K562 (cell line): ENCODE results near the gene LAMC1. TPM values are rescaled to one million over a fixed set of nuclear protein-coding genes. Genes with fewer than 3 reads are reported as not detected.

ENCODE experiments used
- ATAC-seq: fragments of 200-7000 bp; cut with Tn5 transposase; 3 replicates; pipeline ENCODE4 v1.9.1; 2020; ENCODE audit warnings: moderate library complexity
- BruUV-seq: library from RNA; stranded (reverse); fragments of 400-500 nt; replicated peaks from 2 replicates; lab custom pipeline; 2021; lab: Mats Ljungman, UMichigan
- CTCF ChIA-PET: fragments of 300-600 bp; formaldehyde crosslinking; extraction: SDS; loops from one replicate; lab custom pipeline; 2021; ENCODE audit warnings: low intra/inter-chr PET ratio; lab: Yijun Ruan, JAX
- POLR2A ChIA-PET: fragments of 300-600, 350-650 bp; sonication (Branson Sonifier 250); formaldehyde crosslinking; extraction: SDS; loops from one replicate; lab custom pipeline; 2021; ENCODE audit warnings: antibody characterized with exemption, inconsistent platforms; lab: Yijun Ruan, JAX
- DNase-seq, 4 experiments: peaks; one replicate each; pipeline versions ENCODE4 v3.0.0 to v3.0.0-alpha.2; 2011 to 2018; ENCODE audit warnings: low spot score in 3 of 4, mixed read lengths in 3 of 4; ENCODE audit errors: extremely low read depth in 1 of 4
- FAIRE-seq: peaks from 2 replicates; lab custom pipeline; 2011; peaks lifted over from hg19 to GRCh38; lab: Jason Lieb, UNC
- H2AFZ ChIP-seq: 2 replicates; pipeline ENCODE4 v1.6.0; 2011; ENCODE audit warnings: low read depth, low read length, control low read depth, inconsistent platforms
- H3K27ac ChIP-seq: fragments of 200-600 bp; 3 replicates; pipeline ENCODE4 v1.8.0; 2011; ENCODE audit warnings: low read depth, mild to moderate bottlenecking, control low read depth, inconsistent platforms, low read length, moderate library complexity, mixed read lengths; ENCODE audit errors: extremely low read depth
- H3K27me3 ChIP-seq, 2 experiments: fragments of 300-600 bp in 1 of 2; 2 replicates in 1 of 2; 3 replicates in 1 of 2; pipeline versions ENCODE4 v1.6.0 to v1.8.0; 2011; ENCODE audit warnings: inconsistent platforms in 2 of 2, low read length in 2 of 2, mild to moderate bottlenecking in 1 of 2, mixed read lengths in 1 of 2, moderate library complexity in 1 of 2; ENCODE audit not compliant: control insufficient read depth in 2 of 2, insufficient read depth in 2 of 2
- H3K36me3 ChIP-seq: fragments of 300-600 bp; 3 replicates; pipeline ENCODE4 v1.8.0; 2011; ENCODE audit warnings: mild to moderate bottlenecking, low read length, inconsistent platforms; ENCODE audit not compliant: control insufficient read depth, insufficient read depth
- H3K4me1 ChIP-seq, 2 experiments: fragments of 200-600 bp in 1 of 2; replicated peaks in 1 of 2; 2 replicates in 1 of 2; 3 replicates in 1 of 2; pipeline versions ENCODE4 v1.5.1 to v1.8.0; 2011; ENCODE audit warnings: inconsistent platforms in 2 of 2, low read length in 2 of 2, mild to moderate bottlenecking in 1 of 2, mixed read lengths in 1 of 2, moderate library complexity in 1 of 2; ENCODE audit not compliant: control insufficient read depth in 2 of 2, insufficient read depth in 2 of 2
- H3K4me2 ChIP-seq: 2 replicates; pipeline ENCODE4 v1.6.1; 2011; ENCODE audit warnings: low read length, control low read depth, inconsistent platforms, mixed read lengths; ENCODE audit not compliant: insufficient read depth
- H3K4me3 ChIP-seq: fragments of 200-600 bp; sonication (generic), shearing (Covaris generic); 2 replicates; pipeline ENCODE4 v1.5.1; 2016; ENCODE audit warnings: control low read depth, inconsistent platforms
- H3K79me2 ChIP-seq: fragments of 200-600 bp; 3 replicates; pipeline ENCODE4 v1.8.0; 2011; ENCODE audit warnings: low read length, inconsistent platforms; ENCODE audit not compliant: control insufficient read depth, insufficient read depth
- H3K9ac ChIP-seq, 2 experiments: 2 replicates each; pipeline versions ENCODE4 v1.6.0 to v1.6.1; 2011; ENCODE audit warnings: low read depth in 2 of 2, low read length in 2 of 2, control low read depth in 1 of 2, inconsistent platforms in 1 of 2, mild to moderate bottlenecking in 1 of 2, mixed read lengths in 1 of 2; ENCODE audit not compliant: insufficient read depth in 1 of 2
- H3K9me1 ChIP-seq: one replicate; pipeline ENCODE4 v1.6.0; 2011; ENCODE audit warnings: inconsistent platforms, mild to moderate bottlenecking, low read length, moderate library complexity; ENCODE audit not compliant: control insufficient read depth, insufficient read depth
- H3K9me3 ChIP-seq: replicated peaks from 2 replicates; pipeline ENCODE4 v1.5.1; 2011; ENCODE audit warnings: low read depth, low read length, inconsistent platforms; ENCODE audit not compliant: control insufficient read depth, insufficient read depth
- H4K20me1 ChIP-seq: replicated peaks from 2 replicates; pipeline ENCODE4 v1.6.1; 2011; ENCODE audit warnings: low read length, inconsistent platforms, mixed read lengths; ENCODE audit not compliant: control insufficient read depth, insufficient read depth
- ARID3A ChIP-seq: IDR thresholded peaks from 2 replicates; pipeline ENCODE4 v1.6.1; 2012; ENCODE audit warnings: low read depth, low read length, improper control_type of control experiment, borderline replicate concordance
- E2F3 ChIP-seq: fragments of 250-450 bp; sonication (Bioruptor Pico); IDR thresholded peaks from 2 replicates; pipeline ENCODE4 v1.4.0; 2020; ENCODE audit warnings: mild to moderate bottlenecking
- FOS ChIP-seq: IDR thresholded peaks from 3 replicates; pipeline ENCODE4 v1.6.1; 2011; ENCODE audit not compliant: insufficient read length; ENCODE audit errors: extremely low read depth
- RBM25 ChIP-seq: fragments of 200-400 bp; formaldehyde crosslinking; IDR thresholded peaks from 2 replicates; pipeline ENCODE4 v1.6.1; 2018; ENCODE audit warnings: low read length, low read depth, moderate library complexity; ENCODE audit not compliant: severe bottlenecking
- TBL1XR1 ChIP-seq, 2 experiments: IDR thresholded peaks; 2 replicates each; pipeline ENCODE4 v1.6.1; 2012; ENCODE audit warnings: improper control_type of control experiment in 2 of 2, low read length in 2 of 2, mild to moderate bottlenecking in 1 of 2
- WGBS: fragments of 100-300 bp; shearing (Covaris generic); methylation state at CpG from one replicate; pipeline ENCODE4 v1.1.6; 2016; ENCODE audit warnings: low coverage, mixed read lengths; ENCODE audit not compliant: insufficient coverage; ENCODE audit errors: missing lambda C conversion rate; 5-methylcytosine and 5-hydroxymethylcytosine counted together
- in situ Hi-C: fragments of 300-500 bp; cut with MboI; formaldehyde crosslinking; loops from 4 replicates; pipeline ENCODE4 v1.15.0; 2018; ENCODE audit warnings: inconsistent platforms, mixed read lengths
- intact Hi-C: fragments of 100-400 bp; cut with micrococcal nuclease; formaldehyde crosslinking; loops from 2 replicates; pipeline ENCODE4 v1.14.2; 2022
- polyA plus RNA-seq, 8 experiments: library from polyadenylated mRNA; depleted of rRNA in 4 of 8; stranded (reverse) in 5 of 8; unstranded in 3 of 8; fragments of >200 nt; fragmentation: Nextera tagmentation in 2 of 8; fragmentation: Illumina TruSeq in 1 of 8; extraction: Ambion mirVana in 2 of 8; extraction: Trizol in 1 of 8; gene quantifications; 2 replicates each; pipeline versions ENCODE4 v1.2.1 to v1.2.3, GENCODE V29; 2011 to 2014; ENCODE audit warnings: inconsistent platforms in 1 of 8, missing spikeins in 1 of 8
- total RNA-seq, 7 experiments: library from RNA; depleted of rRNA in 6 of 7; stranded (reverse); fragments of >200 nt in 6 of 7; fragmentation: Illumina TruSeq in 2 of 7; extraction: Trizol in 2 of 7; gene quantifications; 2 replicates each; pipeline versions ENCODE4 v1.2.1 to v1.2.3, GENCODE V29; 2011 to 2021; ENCODE audit warnings: low replicate concordance in 1 of 7

LAMC1 gene
- total and polyA plus RNA-seq, 9 of the 15 experiments (the other 6 are each of a cell fraction or from before 2014, with no cell fraction given), result 0.07 to 0.71 (median 0.13) TPM; not detected in 2

DNA sequence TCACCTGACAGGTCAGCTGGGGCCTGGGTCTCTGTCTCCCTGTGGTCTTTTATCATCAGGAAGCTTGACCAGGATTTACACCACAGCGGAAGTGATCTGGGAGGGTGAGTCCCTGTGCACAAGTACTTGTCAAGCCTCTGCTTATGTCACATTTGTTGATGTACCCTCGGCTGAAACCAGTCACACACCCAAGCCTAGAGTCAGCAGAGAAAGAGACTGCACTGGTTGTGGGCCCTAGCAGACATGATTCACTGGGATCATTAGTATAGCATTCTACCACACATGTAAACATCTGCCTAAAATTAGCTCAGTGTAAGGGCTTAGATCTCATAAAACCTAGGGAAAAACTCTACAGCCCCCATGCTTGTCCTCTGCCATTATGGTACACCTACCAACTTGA is 83.5 kb downstream of the LAMC1 start:
- Histone ChIP-seq H3K9ac (no peak overlapping the region), H3K36me3 (no peaks in the 10 kb centered on the region), H3K4me2 (no peak overlapping the region), H4K20me1 (no peaks in the 10 kb centered on the region), H2AFZ (no peak overlapping the region), H3K4me1 (no peaks in the 10 kb centered on the region), H3K9me3 (no peaks in the 10 kb centered on the region), H3K27ac (no peak overlapping the region), H3K9me1 (no peaks in the 10 kb centered on the region), H3K4me3 (no peak overlapping the region), H3K27me3 (peaks cover 15% of the 10 kb centered on the region in 2 experiments), H3K79me2 (no peaks in the 10 kb centered on the region)
- no peak for TF ChIP-seq RBM25
- no peak for TF ChIP-seq FOS
- TF ChIP-seq TBL1XR1 (IDR thresholded peaks at IDR 0.05; ENCODE audit: low read length in 2 of 2), result no peak
- no peak for TF ChIP-seq E2F3 (CRISPR knock-in tag)
- no peak for TF ChIP-seq ARID3A
- ATAC-seq (no peak), DNase-seq (no peak), FAIRE-seq (no peak)
- no TSS peak for BruUV-seq
- ChIA-PET POLR2A (no interaction called here), CTCF (no interaction called here)
- WGBS, result 8% methylated on average over 2 of the region's 2 CpGs
- intact Hi-C loops, result no loop called here
- in situ Hi-C loops, result no loop called here
